Neural cell (in vitro differentiated cells): ENCODE results near the gene ZDHHC8. TPM values are rescaled to one million over a fixed set of nuclear protein-coding genes. Genes with fewer than 3 reads are reported as not detected.

Source experiments
- H2AFZ ChIP-seq: fragments of 200-600, 300-800 bp; sonication (generic), shearing (Covaris generic); 2 replicates; pipeline ENCODE4 v1.6.0; 2014; ENCODE audit warnings: low read depth, mild to moderate bottlenecking, antibody characterized with exemption, low read length, moderate library complexity
- H3F3A ChIP-seq: fragments of 200-600 bp; shearing (Covaris generic); 2 replicates; pipeline ENCODE4 v1.6.1; 2016; ENCODE audit warnings: mild to moderate bottlenecking, moderate library complexity, mixed read lengths, antibody characterized with exemption, low read length; ENCODE audit not compliant: insufficient read depth, poor library complexity, severe bottlenecking
- H3K27ac ChIP-seq: fragments of 200-600, 300-800 bp; sonication (generic), shearing (Covaris generic); 2 replicates; pipeline ENCODE4 v1.5.1; 2014; ENCODE audit warnings: mild to moderate bottlenecking, low read length, moderate library complexity
- H3K27me3 ChIP-seq: fragments of 300-800, 200-600 bp; sonication (generic), shearing (Covaris generic); 2 replicates; pipeline ENCODE4 v1.6.0; 2014; ENCODE audit warnings: mild to moderate bottlenecking, low read depth, low read length, moderate library complexity; ENCODE audit not compliant: insufficient read depth
- H3K36me3 ChIP-seq: fragments of 300-800, 200-600 bp; sonication (generic), shearing (Covaris generic); 2 replicates; pipeline ENCODE4 v1.5.1; 2014; ENCODE audit warnings: mild to moderate bottlenecking, antibody characterized with exemption, low read length, moderate library complexity; ENCODE audit not compliant: insufficient read depth
- H3K4me2 ChIP-seq: fragments of 300-800, 200-600 bp; sonication (generic), shearing (Covaris generic); 2 replicates; pipeline ENCODE4 v1.6.0; 2014; ENCODE audit warnings: mild to moderate bottlenecking, low read length
- H3K4me3 ChIP-seq: fragments of 300-800, 200-600 bp; sonication (generic), shearing (Covaris generic); 2 replicates; pipeline ENCODE4 v1.5.1; 2014; ENCODE audit warnings: mild to moderate bottlenecking, low read length, moderate library complexity
- H3K79me2 ChIP-seq: fragments of 200-600 bp; shearing (Covaris generic); replicated peaks from 2 replicates; pipeline ENCODE4 v1.6.0; 2014; ENCODE audit warnings: mild to moderate bottlenecking, low read length, moderate library complexity; ENCODE audit not compliant: insufficient read depth
- H3K9ac ChIP-seq: fragments of 300-800, 200-600 bp; sonication (generic), shearing (Covaris generic); 2 replicates; pipeline ENCODE4 v1.6.1; 2016; ENCODE audit warnings: mild to moderate bottlenecking, low read length, mixed read lengths
- H3K9me2 ChIP-seq: fragments of 200-600 bp; shearing (Covaris generic); 2 replicates; pipeline ENCODE4 v1.6.1; 2016; ENCODE audit warnings: mild to moderate bottlenecking, low read length, mixed read lengths; ENCODE audit not compliant: insufficient read depth
- H3K9me3 ChIP-seq: fragments of 200-600, 300-800 bp; sonication (generic), shearing (Covaris generic); 2 replicates; pipeline ENCODE4 v1.6.1; 2016; ENCODE audit warnings: mild to moderate bottlenecking, mixed run types, low read length, moderate library complexity, mixed read lengths
- H4K20me1 ChIP-seq: fragments of 200-600 bp; shearing (Covaris generic); 2 replicates; pipeline ENCODE4 v1.6.1; 2016; ENCODE audit warnings: mild to moderate bottlenecking, mixed run types; ENCODE audit not compliant: insufficient read depth
- CTCF ChIP-seq: fragments of 450-650 bp; IDR thresholded peaks from 2 replicates; pipeline ENCODE4 v1.5.1; 2014; ENCODE audit warnings: antibody characterized with exemption, mild to moderate bottlenecking, moderate library complexity; ENCODE audit not compliant: poor library complexity, severe bottlenecking
- EP300 ChIP-seq: fragments of 450-650 bp; conservative IDR thresholded peaks from 2 replicates; pipeline ENCODE4 v1.6.1; 2014; ENCODE audit warnings: antibody characterized with exemption, mild to moderate bottlenecking, moderate library complexity; ENCODE audit not compliant: poor library complexity, severe bottlenecking
- EZH2 ChIP-seq: fragments of 200-600, 300-800 bp; shearing (Covaris generic), sonication (generic); IDR thresholded peaks from 2 replicates; pipeline ENCODE4 v1.6.1; 2014; ENCODE audit warnings: antibody characterized with exemption, low read length, borderline replicate concordance, mild to moderate bottlenecking; ENCODE audit not compliant: insufficient read depth, poor library complexity, severe bottlenecking
- MXI1 ChIP-seq: fragments of 450-650 bp; conservative IDR thresholded peaks from 2 replicates; pipeline ENCODE4 v1.6.1; 2014; ENCODE audit warnings: antibody characterized with exemption, mild to moderate bottlenecking; ENCODE audit not compliant: poor library complexity, severe bottlenecking
- POLR2AphosphoS5 ChIP-seq: IDR thresholded peaks from 2 replicates; pipeline ENCODE4 v1.6.1; 2012
- RAD21 ChIP-seq: fragments of 450-650 bp; conservative IDR thresholded peaks from 2 replicates; pipeline ENCODE4 v1.6.1; 2014; ENCODE audit warnings: antibody characterized with exemption, mild to moderate bottlenecking, moderate library complexity
- REST ChIP-seq: IDR thresholded peaks from 2 replicates; pipeline ENCODE4 v1.6.1; 2012; ENCODE audit warnings: borderline replicate concordance
- SMC3 ChIP-seq: fragments of 450-650 bp; conservative IDR thresholded peaks from 2 replicates; pipeline ENCODE4 v1.6.1; 2014; ENCODE audit warnings: antibody characterized with exemption, mild to moderate bottlenecking, moderate library complexity; ENCODE audit not compliant: poor library complexity
- TAF1 ChIP-seq: IDR thresholded peaks from 2 replicates; pipeline ENCODE4 v1.6.1; 2012; ENCODE audit warnings: low read depth
- polyA plus RNA-seq: library from polyadenylated mRNA; depleted of rRNA; stranded (reverse); fragments of >200 nt; gene quantifications from 2 replicates; pipeline ENCODE4 v1.2.3, GENCODE V29; 2014

Gene ZDHHC8
- polyA plus RNA-seq, 1 donor from 2014 or later: 4.5 TPM

GRCh38 chr22:20106205-20106848, 25.3 kb upstream of the ZDHHC8 start:
- peaks cover 5% of the 10 kb centered on the region for H3K79me2 ChIP-seq
- no peaks in the 10 kb centered on the region for H3K9me3 ChIP-seq
- H3K4me3 ChIP-seq: no peak overlapping the region
- no peaks in the 10 kb centered on the region for H3F3A ChIP-seq
- no peaks in the 10 kb centered on the region for H3K27me3 ChIP-seq
- H3K4me2 ChIP-seq: no peak overlapping the region
- no peak overlapping the region for H3K27ac ChIP-seq
- no peaks in the 10 kb centered on the region for H3K9me2 ChIP-seq
- no peak overlapping the region for H2AFZ ChIP-seq
- H3K9ac ChIP-seq: no peak overlapping the region
- TF ChIP-seq CTCF (no peak), MXI1 (no peak), EP300 (no peak), REST (no peak), RAD21 (no peak), SMC3 (no peak), POLR2AphosphoS5 (no peak), EZH2 (no peak), TAF1 (no peak)
- H3K36me3 ChIP-seq: peaks cover 13% of the 10 kb centered on the region
- peaks cover 6% of the 10 kb centered on the region for H4K20me1 ChIP-seq

- no peak overlapping the region for H3K4me3 ChIP-seq
- no peaks in the 10 kb centered on the region for H3K9me2 ChIP-seq
- H3F3A ChIP-seq: no peaks in the 10 kb centered on the region
- no peaks in the 10 kb centered on the region for H3K27me3 ChIP-seq
- no peak for TF ChIP-seq POLR2AphosphoS5
- TF ChIP-seq REST: no peak
- TF ChIP-seq EZH2: no peak
- TF ChIP-seq SMC3: no peak
- TF ChIP-seq EP300: no peak
- no peak for TF ChIP-seq TAF1
- TF ChIP-seq CTCF: no peak
- TF ChIP-seq RAD21: no peak
- no peak for TF ChIP-seq MXI1
- H3K9me3 ChIP-seq: no peaks in the 10 kb centered on the region
- no peak overlapping the region for H2AFZ ChIP-seq
- peaks cover 13% of the 10 kb centered on the region for H3K36me3 ChIP-seq
- H3K27ac ChIP-seq: no peak overlapping the region
- H3K4me2 ChIP-seq: no peak overlapping the region
- peaks cover 6% of the 10 kb centered on the region for H4K20me1 ChIP-seq
- peaks cover 5% of the 10 kb centered on the region for H3K79me2 ChIP-seq
- no peak overlapping the region for H3K9ac ChIP-seq
Measured at GRCh38 chr22:20106849-20107237, 24.8 kb upstream of the ZDHHC8 start.
